ENCODE measurements around the gene TNFRSF13B.
A peak's percentile ranks its signal among the peaks of the same experiment; 100 is the strongest.

Gene TNFRSF13B

GRCh38 chr17:16943541-16944333 is 28.2 kb downstream of the TNFRSF13B start:
- no peak overlapping the region for H3K4ac ChIP-seq (ENCODE audit: low read depth, low read length)
- peak overlapping the region; percentile 5 for H3K56ac ChIP-seq (ENCODE audit: low read length)
- H2BK5ac ChIP-seq (ENCODE audit: low read length), result no peak overlapping the region
- H2BK15ac ChIP-seq (replicated peaks; ENCODE audit: low read depth), result no peak overlapping the region
- no peak overlapping the region for H3K23ac ChIP-seq (ENCODE audit: low read length)
- no peaks in the 10 kb centered on the region for H3K36me3 ChIP-seq (ENCODE audit: control insufficient read depth, insufficient read depth, low read length)
- H2AK5ac ChIP-seq (ENCODE audit: low read length), result no peak overlapping the region
- H3K27ac ChIP-seq (ENCODE audit: low read depth, low read length), result no peak overlapping the region
- no peaks in the 10 kb centered on the region for H3K79me2 ChIP-seq (ENCODE audit: control insufficient read depth, insufficient read depth, low read length)
- H2BK120ac ChIP-seq (ENCODE audit: low read depth, low read length), result no peak overlapping the region
- no peak overlapping the region for H3K18ac ChIP-seq (ENCODE audit: low read length)
- DNase-seq, result no peak
- no peak overlapping the region for H3K9ac ChIP-seq (ENCODE audit: low read length)
- peaks cover 10% of the 10 kb centered on the region for H3K4me1 ChIP-seq (ENCODE audit: control insufficient read depth, low read depth, low read length)
- H3K4me2 ChIP-seq (ENCODE audit: low read length), result no peak overlapping the region
- no peak overlapping the region for H4K8ac ChIP-seq (ENCODE audit: low read depth, low read length)
- no peak overlapping the region for H4K5ac ChIP-seq (ENCODE audit: low read length)
- WGBS (ENCODE audit: extremely low coverage, insufficient coverage, low lambda C conversion rate), result no CpG with 5 or more reads among the region's 16 CpGs
- H3K79me1 ChIP-seq (ENCODE audit: low read length), result no peaks in the 10 kb centered on the region
- H3K4me3 ChIP-seq (ENCODE audit: low read length), result no peak overlapping the region
- no peaks in the 10 kb centered on the region for H3K27me3 ChIP-seq (ENCODE audit: insufficient read depth, low read length, poor library complexity)

- no peak overlapping the region for H3K56ac ChIP-seq (ENCODE audit: low read length)
- H3K18ac ChIP-seq (ENCODE audit: low read length), result no peak overlapping the region
Observed at GRCh38 chr17:16943032-16943352, 28.9 kb downstream of the TNFRSF13B start.

GRCh38 chr17:16942141-16943031 is 29.5 kb downstream of the TNFRSF13B start:
- Histone ChIP-seq H3K79me2 (ENCODE audit: control insufficient read depth, insufficient read depth, low read length) (peaks cover 2% of the 10 kb centered on the region), H3K4me1 (ENCODE audit: control insufficient read depth, low read depth, low read length) (peaks cover 14% of the 10 kb centered on the region), H3K27me3 (ENCODE audit: insufficient read depth, low read length, poor library complexity) (no peaks in the 10 kb centered on the region), H3K79me1 (ENCODE audit: low read length) (peaks cover 3% of the 10 kb centered on the region), H3K4me2 (ENCODE audit: low read length) (no peak overlapping the region), H3K23ac (ENCODE audit: low read length) (no peak overlapping the region), H4K5ac (ENCODE audit: low read length) (no peak overlapping the region), H4K8ac (ENCODE audit: low read depth, low read length) (no peak overlapping the region), H2AK5ac (ENCODE audit: low read length) (peak overlapping the region; percentile 49), H3K9ac (ENCODE audit: low read length) (no peak overlapping the region), H3K18ac (ENCODE audit: low read length) (no peak overlapping the region), H2BK15ac (replicated peaks; ENCODE audit: low read depth) (no peak overlapping the region), H3K4ac (ENCODE audit: low read depth, low read length) (peak overlapping the region; percentile 10), H2BK5ac (ENCODE audit: low read length) (no peak overlapping the region), H3K4me3 (ENCODE audit: low read length) (no peak overlapping the region), H2BK120ac (ENCODE audit: low read depth, low read length) (peak overlapping the region; percentile 16), H3K36me3 (ENCODE audit: control insufficient read depth, insufficient read depth, low read length) (no peaks in the 10 kb centered on the region), H3K27ac (ENCODE audit: low read depth, low read length) (no peak overlapping the region), H3K56ac (ENCODE audit: low read length) (peak overlapping the region; percentile 17)
- DNase-seq, result no peak
- no CpG with 5 or more reads among the region's 21 CpGs for WGBS (ENCODE audit: extremely low coverage, insufficient coverage, low lambda C conversion rate)

More at GRCh38 chr17:16943032-16943352, 28.9 kb downstream of the TNFRSF13B start:
- no peak overlapping the region for H4K5ac ChIP-seq (ENCODE audit: low read length)
- no peak overlapping the region for H2BK120ac ChIP-seq (ENCODE audit: low read depth, low read length)
- H2BK15ac ChIP-seq (replicated peaks; ENCODE audit: low read depth), result no peak overlapping the region
- H3K27me3 ChIP-seq (ENCODE audit: insufficient read depth, low read length, poor library complexity), result no peaks in the 10 kb centered on the region
- H4K8ac ChIP-seq (ENCODE audit: low read depth, low read length), result no peak overlapping the region
- peaks cover 3% of the 10 kb centered on the region for H3K79me1 ChIP-seq (ENCODE audit: low read length)
- H3K4me3 ChIP-seq (ENCODE audit: low read length), result no peak overlapping the region
- H2AK5ac ChIP-seq (ENCODE audit: low read length), result no peak overlapping the region
- no peak overlapping the region for H3K27ac ChIP-seq (ENCODE audit: low read depth, low read length)
- H3K23ac ChIP-seq (ENCODE audit: low read length), result no peak overlapping the region
- no CpG with 5 or more reads among the region's 3 CpGs for WGBS (ENCODE audit: extremely low coverage, insufficient coverage, low lambda C conversion rate)
- no peak overlapping the region for H3K9ac ChIP-seq (ENCODE audit: low read length)
- H3K79me2 ChIP-seq (ENCODE audit: control insufficient read depth, insufficient read depth, low read length), result peaks cover 2% of the 10 kb centered on the region
- H3K4me2 ChIP-seq (ENCODE audit: low read length), result no peak overlapping the region
- H3K36me3 ChIP-seq (ENCODE audit: control insufficient read depth, insufficient read depth, low read length), result no peaks in the 10 kb centered on the region
- H3K4ac ChIP-seq (ENCODE audit: low read depth, low read length), result no peak overlapping the region
- DNase-seq, result no peak
- peaks cover 14% of the 10 kb centered on the region for H3K4me1 ChIP-seq (ENCODE audit: control insufficient read depth, low read depth, low read length)
- no peak overlapping the region for H2BK5ac ChIP-seq (ENCODE audit: low read length)

- peak overlapping the region; percentile 40 for H3K56ac ChIP-seq (ENCODE audit: low read length)
- H2BK120ac ChIP-seq (ENCODE audit: low read depth, low read length), result peak overlapping the region; percentile 7
- peaks cover 2% of the 10 kb centered on the region for H3K79me2 ChIP-seq (ENCODE audit: control insufficient read depth, insufficient read depth, low read length)
- peaks cover 16% of the 10 kb centered on the region for H3K4me1 ChIP-seq (ENCODE audit: control insufficient read depth, low read depth, low read length)
- H3K23ac ChIP-seq (ENCODE audit: low read length), result no peak overlapping the region
- peak overlapping the region; percentile 38 for H2BK5ac ChIP-seq (ENCODE audit: low read length)
- H3K27me3 ChIP-seq (ENCODE audit: insufficient read depth, low read length, poor library complexity), result no peaks in the 10 kb centered on the region
- no peak for DNase-seq
- H3K27ac ChIP-seq (ENCODE audit: low read depth, low read length), result no peak overlapping the region
- H3K4me3 ChIP-seq (ENCODE audit: low read length), result no peak overlapping the region
- H2AK5ac ChIP-seq (ENCODE audit: low read length), result peak overlapping the region; percentile 89
- H4K5ac ChIP-seq (ENCODE audit: low read length), result no peak overlapping the region
- peaks cover 3% of the 10 kb centered on the region for H3K79me1 ChIP-seq (ENCODE audit: low read length)
- H3K9ac ChIP-seq (ENCODE audit: low read length), result no peak overlapping the region
- H4K8ac ChIP-seq (ENCODE audit: low read depth, low read length), result no peak overlapping the region
- H3K4ac ChIP-seq (ENCODE audit: low read depth, low read length), result peak overlapping the region; percentile 5
- H3K36me3 ChIP-seq (ENCODE audit: control insufficient read depth, insufficient read depth, low read length), result no peaks in the 10 kb centered on the region
- H2BK15ac ChIP-seq (replicated peaks; ENCODE audit: low read depth), result no peak overlapping the region
- WGBS (ENCODE audit: extremely low coverage, insufficient coverage, low lambda C conversion rate), result no CpG with 5 or more reads among the region's 15 CpGs
- H3K18ac ChIP-seq (ENCODE audit: low read length), result no peak overlapping the region
- no peak overlapping the region for H3K4me2 ChIP-seq (ENCODE audit: low read length)
Observed at GRCh38 chr17:16941072-16942036, 30.6 kb downstream of the TNFRSF13B start.

- Histone ChIP-seq H3K18ac (ENCODE audit: low read length) (peak overlapping the region; percentile 43), H3K4me1 (ENCODE audit: control insufficient read depth, low read depth, low read length) (peaks cover 14% of the 10 kb centered on the region), H2BK15ac (replicated peaks; ENCODE audit: low read depth) (no peak overlapping the region), H3K27me3 (ENCODE audit: insufficient read depth, low read length, poor library complexity) (no peaks in the 10 kb centered on the region), H3K4me3 (ENCODE audit: low read length) (no peak overlapping the region), H3K4ac (ENCODE audit: low read depth, low read length) (peak overlapping the region; percentile 8), H4K8ac (ENCODE audit: low read depth, low read length) (no peak overlapping the region), H2BK120ac (ENCODE audit: low read depth, low read length) (peak overlapping the region; percentile 5), H2AK5ac (ENCODE audit: low read length) (peak overlapping the region; percentile 7), H2BK5ac (ENCODE audit: low read length) (peak overlapping the region; percentile 94), H4K5ac (ENCODE audit: low read length) (no peak overlapping the region), H3K79me1 (ENCODE audit: low read length) (peaks cover 3% of the 10 kb centered on the region), H3K27ac (ENCODE audit: low read depth, low read length) (peak overlapping the region; percentile 54), H3K4me2 (ENCODE audit: low read length) (no peak overlapping the region), H3K79me2 (ENCODE audit: control insufficient read depth, insufficient read depth, low read length) (peaks cover 2% of the 10 kb centered on the region), H3K9ac (ENCODE audit: low read length) (peak overlapping the region; percentile 53), H3K56ac (ENCODE audit: low read length) (peak overlapping the region; percentile 86), H3K23ac (ENCODE audit: low read length) (no peak overlapping the region), H3K36me3 (ENCODE audit: control insufficient read depth, insufficient read depth, low read length) (no peaks in the 10 kb centered on the region)
- peak; percentile 99 for DNase-seq
- no CpG with 5 or more reads among the region's 18 CpGs for WGBS (ENCODE audit: extremely low coverage, insufficient coverage, low lambda C conversion rate)
Observed at GRCh38 chr17:16940116-16940881, 31.6 kb downstream of the TNFRSF13B start.
